Eye (tissue), 1 donor: ENCODE measurements around the gene GPR27.

Experiments used
- DNase-seq: peaks from one replicate; pipeline ENCODE4 v3.0.0-alpha.2; 2015

GPR27 gene

DNA sequence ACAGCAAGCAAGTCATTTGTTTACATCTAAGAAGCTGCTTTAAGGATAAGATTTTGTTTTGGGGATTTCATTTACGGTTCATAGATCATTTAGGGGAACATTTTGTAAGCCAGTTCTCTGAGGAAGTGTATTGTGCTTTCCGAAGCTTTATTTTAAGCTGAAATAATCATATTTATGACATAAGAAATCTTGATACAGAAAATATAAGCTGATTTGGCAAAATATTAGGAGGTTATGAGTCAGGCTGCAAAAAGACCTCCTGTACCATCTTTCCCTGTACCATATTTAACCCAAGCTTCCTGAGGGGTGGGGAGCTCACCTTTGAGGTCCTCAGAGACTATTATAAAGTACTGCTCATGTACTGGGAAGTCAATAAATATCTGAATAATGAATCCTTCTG is 20.3 kb upstream of the GPR27 start:
- no peak for DNase-seq

DNA sequence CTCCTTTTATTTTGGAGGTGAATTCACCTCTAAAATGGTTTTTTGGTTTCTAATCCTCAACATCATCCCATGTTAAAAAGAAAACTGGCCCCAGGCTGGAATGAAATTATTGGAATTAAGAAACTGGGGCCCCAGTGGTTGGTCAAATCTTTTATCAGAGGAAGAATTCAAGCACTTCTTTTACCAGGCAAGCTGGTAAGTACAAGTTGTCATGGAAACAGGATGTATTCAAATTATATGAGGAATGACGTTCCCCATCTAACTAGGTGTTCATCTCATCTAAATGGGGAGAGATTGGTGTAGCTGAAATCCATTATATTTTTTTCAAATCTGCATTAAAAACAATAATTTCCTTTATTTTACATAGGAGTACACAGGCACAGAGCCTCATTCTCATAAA is 18.8 kb upstream of the GPR27 start:
- no peak for DNase-seq

DNA sequence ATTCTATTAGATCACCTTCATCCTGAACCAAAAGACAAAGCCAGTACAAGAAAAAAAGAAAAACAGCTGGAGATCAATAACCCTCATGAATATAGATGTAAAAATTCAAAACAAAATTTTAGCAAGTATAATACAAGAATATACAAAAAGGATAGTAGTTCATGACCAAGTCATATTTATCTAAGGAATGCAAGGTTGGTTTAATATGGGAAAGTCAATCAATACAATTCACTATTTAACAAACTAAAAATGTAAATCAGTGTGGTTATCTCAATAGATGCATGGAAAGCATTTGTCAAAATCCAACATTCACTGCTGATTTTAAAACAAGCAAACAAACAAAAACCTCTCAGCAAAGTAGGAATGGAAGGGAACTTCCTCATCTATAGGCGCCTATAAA is 11.0 kb upstream of the GPR27 start:
- no peak for DNase-seq

DNA sequence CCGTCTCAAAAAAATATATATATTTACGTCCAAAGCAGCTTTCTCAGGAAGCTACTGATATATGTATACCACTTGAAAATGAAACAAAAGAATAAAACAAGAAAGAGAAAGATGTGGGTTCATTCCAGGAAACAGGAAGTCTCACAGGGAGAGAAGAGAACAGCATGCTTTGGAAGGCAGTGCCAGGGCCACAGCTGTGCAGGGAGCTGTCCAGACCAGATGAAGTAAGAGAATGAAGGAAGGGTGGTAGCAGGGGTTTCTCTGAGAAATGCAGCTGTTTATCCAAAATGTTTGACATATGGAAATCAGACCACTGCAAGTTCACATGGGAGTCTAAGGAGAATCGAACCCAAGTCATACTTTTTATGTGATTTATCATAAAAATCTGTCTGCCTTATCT is 8.9 kb upstream of the GPR27 start:
- DNase-seq, result no peak

DNA sequence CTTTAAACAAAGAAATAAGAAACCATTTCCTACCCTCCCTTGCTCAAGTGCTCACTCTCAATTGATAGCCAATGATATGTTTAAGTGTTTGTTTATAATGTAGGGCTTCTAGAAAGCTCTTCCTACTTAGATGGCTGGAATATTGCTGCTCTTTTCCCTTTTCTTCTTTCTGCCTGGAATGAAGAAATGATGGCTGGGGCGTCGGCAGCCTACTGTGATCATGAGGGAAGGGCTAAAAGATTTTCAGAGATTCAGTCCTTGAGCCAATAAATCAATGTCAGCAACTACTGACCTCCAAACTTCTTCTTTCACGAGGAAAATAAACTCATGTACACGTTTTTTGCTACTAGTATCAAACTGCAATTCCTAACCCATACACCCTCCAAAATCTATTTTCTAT is 2.1 kb upstream of the GPR27 start:
- no peak for DNase-seq

DNA sequence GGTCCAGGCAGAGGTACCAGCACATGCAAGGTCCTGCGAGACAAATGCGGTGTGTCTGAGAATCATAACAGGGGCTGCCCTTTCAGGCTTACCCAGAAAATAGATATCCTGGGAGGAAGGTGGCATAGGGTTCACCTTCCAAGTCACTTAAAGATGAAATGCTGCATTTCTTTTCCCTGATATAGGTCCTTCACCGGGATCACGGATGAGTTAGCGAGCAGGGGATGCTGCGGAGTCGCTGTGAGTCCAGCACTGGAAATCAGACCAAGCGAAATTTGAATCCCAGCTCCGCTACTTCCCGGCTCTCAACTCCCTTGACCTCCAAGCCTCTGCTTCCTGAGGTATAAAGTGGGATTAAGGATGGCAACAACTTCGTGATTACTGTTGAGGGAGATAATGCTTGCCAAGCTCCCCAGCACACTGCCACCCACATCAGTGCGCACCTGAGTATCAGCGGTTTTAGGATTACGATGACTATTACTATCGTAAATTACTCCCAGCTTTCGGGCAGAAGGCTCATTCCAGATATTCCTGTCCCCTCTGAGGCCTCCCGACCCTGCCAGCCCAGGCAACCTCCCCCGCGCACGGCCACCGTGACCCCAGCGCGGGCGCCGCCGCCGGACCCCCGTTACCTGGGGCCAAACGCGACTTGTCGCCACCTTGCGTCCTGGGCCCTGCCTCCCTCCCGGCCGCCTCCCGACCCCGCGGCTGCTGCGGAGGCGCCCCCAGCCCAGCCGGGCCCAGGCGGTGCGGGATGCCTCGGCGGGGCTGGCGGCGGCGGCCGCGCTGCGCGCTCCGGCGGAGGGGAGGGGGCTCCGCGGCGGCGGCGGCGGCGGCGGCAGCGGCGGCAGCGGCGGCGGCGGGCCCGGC is 589 bp upstream of the GPR27 start:
- peak; percentile 67 for DNase-seq

DNA sequence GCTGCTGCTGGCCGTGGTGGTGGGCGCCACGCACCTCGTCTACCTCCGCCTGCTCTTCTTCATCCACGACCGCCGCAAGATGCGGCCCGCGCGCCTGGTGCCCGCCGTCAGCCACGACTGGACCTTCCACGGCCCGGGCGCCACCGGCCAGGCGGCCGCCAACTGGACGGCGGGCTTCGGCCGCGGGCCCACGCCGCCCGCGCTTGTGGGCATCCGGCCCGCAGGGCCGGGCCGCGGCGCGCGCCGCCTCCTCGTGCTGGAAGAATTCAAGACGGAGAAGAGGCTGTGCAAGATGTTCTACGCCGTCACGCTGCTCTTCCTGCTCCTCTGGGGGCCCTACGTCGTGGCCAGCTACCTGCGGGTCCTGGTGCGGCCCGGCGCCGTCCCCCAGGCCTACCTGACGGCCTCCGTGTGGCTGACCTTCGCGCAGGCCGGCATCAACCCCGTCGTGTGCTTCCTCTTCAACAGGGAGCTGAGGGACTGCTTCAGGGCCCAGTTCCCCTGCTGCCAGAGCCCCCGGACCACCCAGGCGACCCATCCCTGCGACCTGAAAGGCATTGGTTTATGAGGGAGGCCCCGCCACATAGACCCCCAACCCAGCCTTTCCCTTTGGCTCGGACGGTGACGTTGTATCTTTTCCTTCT is 1.1 kb downstream of the GPR27 start:
- DNase-seq, result peak; percentile 42

DNA sequence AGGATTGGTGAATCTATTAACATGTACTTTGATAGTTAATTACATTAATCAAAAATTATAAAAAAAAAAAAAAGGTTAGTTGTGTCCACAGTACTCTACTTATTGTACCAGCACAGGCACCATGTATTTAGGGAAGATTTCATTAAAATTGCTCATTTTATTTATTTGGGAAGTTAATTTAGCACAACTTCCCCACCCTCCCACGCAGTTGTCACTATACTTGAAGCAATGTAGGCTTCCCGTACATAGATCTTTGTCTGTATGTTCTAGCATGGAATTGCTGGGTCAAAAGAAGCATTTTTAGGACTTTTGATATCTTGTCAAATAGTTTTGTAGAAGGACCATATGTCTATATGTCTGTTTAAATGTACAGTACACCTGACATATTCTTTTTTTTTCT is 4.4 kb downstream of the GPR27 start:
- no peak for DNase-seq

DNA sequence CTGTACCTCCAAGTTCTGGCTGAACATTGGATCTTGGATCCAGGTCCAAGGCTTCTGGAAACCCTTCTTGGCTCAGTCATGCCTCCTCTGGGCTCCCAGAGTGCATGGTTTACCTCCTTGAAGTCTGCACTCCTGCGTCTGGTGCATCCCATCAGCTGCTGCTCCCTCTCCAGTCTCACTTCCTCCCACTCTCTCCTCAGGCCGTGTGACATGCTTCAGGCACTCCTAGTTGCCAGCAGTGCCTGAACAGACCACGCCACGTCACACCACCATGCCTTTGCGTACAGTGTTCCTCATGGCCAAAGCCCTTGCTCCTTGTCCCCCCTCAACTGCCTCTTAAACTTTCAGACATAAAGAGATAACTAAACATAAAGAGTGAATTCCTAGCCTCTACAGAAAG is 5.7 kb downstream of the GPR27 start:
- no peak for DNase-seq

DNA sequence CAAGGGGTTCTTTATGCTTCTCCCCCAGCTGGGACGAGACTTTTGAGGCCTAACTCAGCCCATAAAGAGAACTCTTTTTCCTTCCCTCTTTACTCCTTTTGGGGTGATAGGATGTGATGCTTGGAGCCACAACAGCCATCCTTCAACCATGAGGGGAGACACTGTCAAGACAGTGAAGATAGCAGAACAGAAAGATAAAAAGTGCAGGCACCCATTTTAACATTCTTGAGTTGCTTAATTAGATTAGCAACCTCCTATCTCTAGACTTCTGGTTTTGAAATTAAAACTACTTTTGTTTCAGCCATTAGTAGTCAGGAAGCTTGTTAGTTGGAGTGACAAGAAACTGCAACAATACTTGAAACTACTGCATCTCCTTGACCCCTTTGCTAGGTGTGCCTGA is 6.5 kb downstream of the GPR27 start:
- no peak for DNase-seq

DNA sequence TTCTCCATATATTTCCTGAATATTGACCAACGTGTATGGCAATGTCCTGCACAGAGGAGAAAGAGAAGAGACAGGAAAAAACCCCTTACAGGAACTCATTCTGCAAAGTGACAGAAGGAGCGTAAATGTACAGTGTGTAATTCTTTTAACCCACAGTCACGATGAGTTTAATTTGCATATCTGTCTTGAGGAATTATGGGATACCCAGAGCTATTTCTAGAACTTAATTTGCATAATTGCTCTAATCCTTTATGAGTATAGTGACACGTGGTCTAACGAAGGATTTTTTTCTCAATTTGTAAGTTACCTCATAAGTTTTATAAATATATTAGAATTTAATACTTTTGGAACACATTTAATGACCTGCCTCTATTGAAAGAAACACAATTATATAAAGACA is 9.8 kb downstream of the GPR27 start:
- no peak for DNase-seq

DNA sequence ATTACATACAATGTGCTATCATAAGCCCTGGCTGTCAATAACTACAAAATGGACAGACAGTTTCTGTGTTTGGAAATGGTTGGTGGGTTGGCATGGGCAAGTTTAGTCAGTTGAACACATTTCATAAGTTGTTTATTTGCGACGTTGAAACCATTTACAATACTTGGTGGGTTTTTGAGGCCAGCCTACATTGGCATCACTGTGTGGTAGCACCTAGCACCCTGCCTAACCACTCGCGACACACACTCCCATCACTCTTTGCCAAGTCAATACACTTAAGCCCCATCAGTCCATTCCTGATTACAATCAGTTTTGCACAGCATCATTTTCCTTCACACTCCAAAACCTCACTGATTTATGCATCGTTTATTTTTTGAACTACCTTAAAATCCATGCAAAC is 17.5 kb downstream of the GPR27 start:
- DNase-seq, result no peak

DNA sequence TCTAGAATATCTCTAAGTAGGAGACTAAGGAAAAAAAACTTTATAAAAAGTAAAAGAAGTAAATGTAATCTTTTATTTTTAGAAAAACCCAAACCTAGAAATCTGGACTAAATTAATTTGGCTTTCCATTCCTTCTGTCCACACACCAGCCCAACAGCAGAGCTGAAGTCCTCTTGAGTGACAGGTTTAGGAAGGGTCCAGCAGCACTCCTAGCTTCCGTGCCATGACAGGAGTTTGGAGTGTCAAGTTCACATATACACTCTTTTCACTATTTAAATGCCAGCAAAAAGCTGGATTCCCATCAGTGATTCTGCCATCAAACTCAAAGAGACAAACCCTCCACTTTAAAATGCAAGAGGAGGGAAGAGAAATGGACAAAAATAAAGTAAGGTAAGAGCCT is 18.2 kb downstream of the GPR27 start:
- DNase-seq, result no peak

DNA sequence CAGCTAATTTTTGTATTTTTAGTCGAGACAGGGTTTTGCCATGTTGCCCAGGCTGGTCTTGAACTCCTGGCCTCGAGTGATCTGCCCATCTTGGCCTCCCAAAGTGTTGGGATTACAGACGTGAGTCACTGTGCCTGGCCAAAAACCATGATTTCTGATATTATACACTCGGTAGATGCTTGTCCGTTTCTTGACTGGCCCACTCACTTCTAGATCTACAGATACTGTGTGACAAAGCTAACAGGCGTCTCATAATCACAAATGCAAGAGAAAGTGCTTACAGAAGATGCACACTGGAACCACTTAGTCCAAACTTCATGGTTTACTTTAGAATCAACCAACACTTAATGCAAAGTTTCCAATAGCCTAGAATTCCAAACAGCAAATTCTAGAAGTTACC is 22.9 kb downstream of the GPR27 start:
- no peak for DNase-seq

DNA sequence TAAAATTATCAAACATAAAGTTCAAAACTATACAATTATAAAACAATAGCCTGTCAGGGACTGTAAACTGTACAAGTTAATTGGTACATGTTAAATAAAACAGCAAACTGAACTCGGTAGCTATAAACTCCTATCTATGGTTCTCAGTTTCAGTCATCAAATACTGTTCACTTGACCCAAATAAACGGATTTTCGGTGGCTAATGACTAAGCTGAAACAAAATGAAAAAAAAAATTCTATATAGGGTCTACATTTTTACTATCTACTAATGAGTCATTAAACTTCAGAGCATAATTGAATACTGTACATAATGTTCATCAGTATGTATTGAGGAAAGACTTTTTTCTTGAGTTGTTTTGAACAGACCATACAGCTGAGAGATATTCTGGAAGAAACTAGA is 24.7 kb downstream of the GPR27 start:
- no peak for DNase-seq

DNA sequence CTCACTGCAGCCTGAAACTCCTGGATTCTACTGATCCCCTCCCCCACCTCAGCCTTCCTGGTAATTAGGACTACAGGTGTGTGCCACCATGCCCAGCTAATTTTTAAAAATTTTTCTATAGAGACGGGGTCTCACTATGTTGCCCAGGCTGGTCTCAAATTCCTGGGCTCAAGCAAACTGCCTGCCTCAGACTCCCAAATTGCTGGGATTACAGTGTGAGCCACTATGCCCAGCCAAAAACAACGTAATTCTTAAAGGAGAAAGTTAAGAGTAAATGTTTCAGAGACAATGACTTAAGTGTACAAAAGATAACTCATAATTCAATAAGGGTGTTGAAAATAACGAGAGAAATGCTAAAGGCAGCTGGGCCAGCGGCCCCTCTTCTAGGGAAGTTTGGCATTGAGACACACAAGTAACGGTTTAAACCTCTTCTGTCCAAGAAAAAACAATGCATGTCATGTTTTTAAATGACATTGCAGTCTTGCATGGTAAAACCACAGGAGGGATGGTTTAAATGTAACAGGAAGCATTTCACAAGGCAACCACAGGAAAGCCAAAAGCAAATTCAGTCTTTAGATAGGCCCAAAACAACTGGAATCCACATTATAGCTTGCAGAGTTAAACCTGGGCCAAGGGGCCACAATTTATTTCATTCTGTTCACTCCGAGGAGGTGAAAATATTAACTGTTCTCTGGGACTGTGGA is 26.2 kb downstream of the GPR27 start:
- no peak for DNase-seq

DNA sequence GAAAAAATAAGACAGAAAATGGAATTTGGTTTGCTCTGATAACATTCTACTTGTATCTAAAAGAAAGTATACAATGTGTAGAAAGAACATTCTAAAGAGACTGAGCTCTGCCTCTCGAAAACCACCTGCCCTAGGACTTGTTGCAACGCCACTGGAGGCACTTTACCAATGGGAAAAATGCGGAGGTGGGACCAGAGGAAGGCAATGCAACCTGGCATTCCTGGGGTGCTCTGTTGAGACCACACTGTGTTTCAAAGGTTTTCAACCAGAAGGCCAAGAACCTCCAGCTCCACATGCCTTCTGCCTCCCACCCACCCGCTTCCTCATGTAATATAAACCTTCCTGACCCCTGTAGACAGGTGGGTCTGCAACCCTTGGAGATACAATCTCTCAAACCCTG is 26.8 kb downstream of the GPR27 start:
- DNase-seq, result no peak

DNA sequence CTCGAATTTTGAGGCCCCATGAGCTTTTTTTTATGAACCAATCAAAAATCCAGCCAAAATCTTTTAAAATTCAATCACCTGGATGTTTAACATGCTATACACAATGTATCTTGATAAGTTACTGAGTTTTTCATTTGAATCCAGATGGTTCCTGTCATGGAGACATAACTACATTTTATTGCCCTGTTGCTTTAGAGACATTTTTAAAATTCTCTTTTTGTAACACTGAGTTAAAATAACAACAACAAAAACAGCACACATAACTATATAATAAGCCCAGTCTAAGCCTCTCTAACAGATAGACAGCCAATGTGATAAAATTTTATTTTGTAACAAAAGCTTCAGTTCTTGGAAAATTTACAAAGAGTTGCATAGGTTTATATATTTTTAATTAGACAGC is 29.5 kb downstream of the GPR27 start:
- no peak for DNase-seq

DNA sequence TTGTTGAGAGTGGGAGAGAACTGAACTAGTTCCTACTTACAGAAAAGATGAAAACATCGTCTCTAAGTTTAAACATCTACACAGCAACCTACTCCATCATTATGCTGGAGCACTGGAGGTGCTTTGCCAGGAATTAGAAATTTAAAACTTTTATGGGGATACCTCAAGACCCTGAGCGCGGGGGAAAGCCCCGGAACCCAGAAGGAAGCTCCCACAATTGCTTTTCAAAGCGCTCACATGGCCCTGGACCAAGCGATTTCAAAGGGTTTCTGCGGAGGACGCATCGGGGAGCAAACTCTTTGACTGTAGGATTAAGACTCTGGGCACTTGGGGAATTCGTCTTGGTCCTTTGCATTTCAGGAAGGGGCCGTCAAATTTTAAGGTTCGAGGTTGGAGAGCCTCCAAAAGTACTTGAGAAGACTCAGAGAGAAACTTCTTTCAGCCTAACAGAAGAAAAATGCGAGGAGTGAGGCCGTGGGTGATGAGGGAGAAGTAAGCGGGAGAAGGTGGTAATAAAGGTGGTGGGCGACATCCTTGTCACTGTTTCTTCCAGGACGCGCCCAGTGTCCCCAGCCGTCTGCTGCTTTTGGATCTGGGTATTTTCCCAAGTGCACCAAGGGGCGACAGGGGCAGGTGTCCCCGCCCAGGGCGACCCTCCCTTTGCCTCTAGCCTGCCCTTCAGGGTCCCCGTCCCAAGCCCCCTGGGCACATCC is 30.7 kb downstream of the GPR27 start:
- DNase-seq, result peak; percentile 61

DNA sequence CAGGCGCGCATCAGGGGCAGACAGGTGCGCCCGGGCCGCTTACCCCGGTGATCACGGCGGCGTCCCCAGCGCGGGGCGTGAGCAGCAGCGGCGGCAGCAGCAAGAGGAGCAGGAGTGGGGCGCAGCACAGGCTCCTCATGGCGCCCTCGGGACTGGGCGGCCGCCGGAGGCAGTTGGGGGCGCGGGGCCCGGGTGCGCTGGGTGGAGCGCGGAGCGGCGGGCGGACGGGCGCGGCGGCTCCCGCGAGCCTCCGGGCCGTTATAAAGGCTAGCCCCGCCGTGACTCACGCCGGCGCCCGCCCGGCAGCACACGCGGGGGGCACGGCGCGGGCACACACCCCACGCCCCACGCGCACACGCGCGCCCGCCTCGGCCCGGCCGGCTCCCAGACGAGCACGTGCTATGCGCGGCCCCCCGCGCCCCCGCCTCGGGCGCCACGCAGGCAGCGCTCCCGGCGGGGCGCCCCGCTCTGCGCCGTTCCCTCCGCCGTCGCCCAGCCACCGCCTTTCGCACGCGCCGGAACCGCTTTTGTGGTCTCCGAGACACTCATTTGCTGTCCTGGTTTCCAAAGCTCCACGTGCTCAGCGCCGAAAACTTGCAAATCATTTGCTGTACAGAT is 31.4 kb downstream of the GPR27 start, which contains the start of gene PROK2:
Gene PROK2 (minus strand): TSS at position 235 of the 618 bp plus-strand sequence. CDS start 96 bp downstream, at position 139.
- peak; percentile 38 for DNase-seq

DNA sequence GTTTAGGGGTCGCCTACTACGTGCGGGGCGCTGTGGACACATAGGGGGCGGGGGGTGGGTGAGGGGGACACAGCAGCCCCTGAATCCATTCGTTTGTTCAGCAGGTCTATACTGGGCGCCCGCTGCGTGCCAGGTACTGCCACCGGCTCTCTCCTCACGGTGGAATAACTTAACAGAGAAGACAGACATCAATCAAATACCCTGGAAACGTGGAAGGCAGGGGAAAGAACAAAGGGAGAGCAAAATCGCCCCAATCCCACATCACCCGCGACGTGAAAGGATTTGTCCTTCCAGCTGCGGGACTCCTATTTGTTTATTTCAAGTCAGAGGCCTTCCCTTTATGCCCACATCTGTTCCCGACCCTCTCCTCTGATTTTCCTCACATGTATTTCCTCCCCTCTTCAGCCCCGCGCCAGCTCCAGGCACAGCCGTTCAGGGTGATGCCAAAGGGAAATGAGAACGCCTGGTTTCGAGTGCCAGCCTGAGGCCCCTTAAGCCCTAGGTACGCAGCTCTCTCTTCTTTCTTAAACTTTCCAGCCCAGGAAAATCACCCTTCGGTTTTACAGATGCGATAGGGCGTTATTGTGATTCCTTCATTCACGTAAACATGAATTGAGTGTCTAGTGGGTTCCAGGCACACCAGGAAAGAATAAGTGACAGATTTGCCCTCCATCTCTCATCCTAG is 32.0 kb downstream of the GPR27 start:
- peak; percentile 72 for DNase-seq

DNA sequence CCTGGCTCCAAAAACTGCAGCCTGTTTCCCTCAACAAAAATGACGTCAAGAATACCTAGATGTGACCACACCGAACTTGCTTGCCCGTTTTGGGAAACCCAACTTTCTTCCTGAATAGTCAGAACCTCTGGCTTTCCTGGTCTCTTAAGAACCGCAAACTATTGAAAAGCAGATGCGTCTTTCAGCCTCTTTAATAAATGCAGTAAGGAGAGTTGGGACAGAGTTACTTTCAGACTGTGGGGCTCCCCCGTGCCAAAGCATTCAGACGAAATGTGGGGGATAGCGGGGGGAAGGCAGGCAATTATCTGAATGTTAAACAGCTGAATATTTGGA is 32.5 kb downstream of the GPR27 start:
- DNase-seq, result no peak
